ENCODE results near the gene TGFA. TPM values are rescaled to one million over a fixed set of nuclear protein-coding genes. Genes with fewer than 3 reads are reported as not detected.

Gene TGFA
- total RNA-seq, 1 donor from 2014 or later, result 0.26 TPM

GRCh38 chr2:70463997-70464396 is 89.6 kb downstream of the TGFA start:
- no peak for DNase-seq (ENCODE audit: low read depth, low spot score)

DNA sequence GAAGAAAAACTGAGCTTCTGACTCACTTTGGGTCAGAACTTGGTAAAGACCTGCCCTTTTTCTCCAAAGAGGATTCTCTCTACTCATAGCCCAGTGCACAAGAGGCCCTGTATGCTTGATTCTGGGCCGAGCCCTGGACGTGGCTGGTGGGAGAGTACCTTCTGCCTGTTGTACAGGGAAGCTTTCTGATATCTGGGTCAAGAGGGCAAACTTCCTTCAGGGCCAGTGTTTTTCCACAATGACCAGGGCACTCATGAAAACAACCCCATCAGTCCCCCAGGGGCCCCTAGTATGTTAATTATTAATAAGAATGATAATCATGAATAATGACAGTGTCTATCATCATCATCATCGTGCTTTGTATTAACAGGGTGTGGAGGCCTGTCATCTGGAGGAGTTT is 90.0 kb downstream of the TGFA start:
- no peak for DNase-seq (ENCODE audit: low read depth, low spot score)

- DNase-seq (ENCODE audit: low read depth, low spot score), result no peak
Observed at GRCh38 chr2:70461981-70462876, 91.4 kb downstream of the TGFA start.

GRCh38 chr2:70461414-70461813 is 92.2 kb downstream of the TGFA start:
- no peak for DNase-seq (ENCODE audit: low read depth, low spot score)

GRCh38 chr2:70460333-70460732 is 93.3 kb downstream of the TGFA start:
- no peak for DNase-seq (ENCODE audit: low read depth, low spot score)

GRCh38 chr2:70458661-70459060 is 95.0 kb downstream of the TGFA start:
- no peak for DNase-seq (ENCODE audit: low read depth, low spot score)

GRCh38 chr2:70456585-70457495 is 96.8 kb downstream of the TGFA start:
- DNase-seq (ENCODE audit: low read depth, low spot score), result no peak

- no peak for DNase-seq (ENCODE audit: low read depth, low spot score)
Observed at GRCh38 chr2:70454936-70455544, 98.6 kb downstream of the TGFA start.

GRCh38 chr2:70450641-70451250 is 102.9 kb downstream of the TGFA start:
- no peak for DNase-seq (ENCODE audit: low read depth, low spot score)

- no peak for DNase-seq (ENCODE audit: low read depth, low spot score)
Observed at GRCh38 chr2:70448041-70448440, 105.6 kb downstream of the TGFA start.

GRCh38 chr2:70443726-70444125 is 109.9 kb downstream of the TGFA start:
- no peak for DNase-seq (ENCODE audit: low read depth, low spot score)

- DNase-seq (ENCODE audit: low read depth, low spot score), result no peak
Observed at GRCh38 chr2:70443078-70443465, 110.6 kb downstream of the TGFA start.

DNA sequence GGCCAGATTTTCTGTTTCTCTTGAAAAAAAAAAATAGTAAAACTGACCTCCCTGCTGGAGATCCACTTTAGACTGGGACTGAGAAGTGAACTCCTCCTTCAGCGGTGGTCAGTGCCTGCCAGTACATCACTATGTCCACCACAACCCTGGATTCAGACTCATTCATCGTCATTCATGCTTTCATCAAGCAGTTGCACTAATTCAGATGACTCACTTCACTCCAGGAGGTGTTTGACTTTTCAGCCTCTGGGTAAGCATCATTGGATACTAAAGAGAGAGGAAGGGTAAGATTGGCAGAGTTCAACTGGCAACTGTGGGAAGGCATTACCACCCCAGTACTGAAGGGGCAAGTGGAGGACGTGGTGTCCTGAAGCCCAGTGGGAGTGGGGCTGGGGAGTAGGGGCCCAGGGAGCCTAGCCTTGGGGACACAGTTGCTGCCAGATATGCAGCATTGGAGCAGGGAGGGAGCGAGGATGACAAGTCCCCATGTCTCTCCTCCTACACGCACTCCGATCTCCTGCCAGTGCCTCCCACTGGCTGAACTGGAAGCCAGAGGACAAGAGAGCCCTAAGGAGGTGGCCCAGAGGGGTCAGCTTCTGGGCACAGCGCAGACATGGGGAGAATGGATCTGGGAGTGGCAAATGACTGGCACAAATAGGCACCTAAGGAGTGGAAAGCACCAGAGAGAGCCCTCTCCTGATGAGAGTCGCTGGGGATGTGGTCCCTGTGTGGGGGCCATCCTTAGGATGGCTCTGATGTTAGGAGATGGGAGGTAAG is 111.1 kb downstream of the TGFA start:
- no peak for DNase-seq (ENCODE audit: low read depth, low spot score)

GRCh38 chr2:70440621-70441020 is 113.0 kb downstream of the TGFA start:
- DNase-seq (ENCODE audit: low read depth, low spot score), result no peak

GRCh38 chr2:70435138-70435537 is 118.5 kb downstream of the TGFA start:
- DNase-seq (ENCODE audit: low read depth, low spot score), result no peak

DNA sequence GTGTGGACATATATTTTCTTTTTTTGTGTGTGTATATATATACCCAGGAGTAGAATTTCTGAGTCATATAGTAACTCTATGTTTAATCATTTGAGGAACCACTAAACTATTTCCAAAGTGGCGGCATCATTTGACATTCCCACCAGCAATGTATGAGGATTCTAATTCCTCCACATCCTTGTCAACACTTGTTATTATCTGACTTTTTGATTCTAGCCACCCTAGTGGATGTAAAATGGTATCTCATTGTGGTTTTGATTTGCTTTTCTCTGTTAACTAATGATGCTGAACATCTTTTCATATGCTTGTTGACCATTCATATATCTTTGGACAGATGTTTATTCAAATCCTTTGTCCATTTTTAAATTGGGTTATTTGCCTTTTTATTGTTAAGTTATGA is 120.3 kb downstream of the TGFA start:
- DNase-seq (ENCODE audit: low read depth, low spot score), result no peak

GRCh38 chr2:70431716-70432347 is 121.8 kb downstream of the TGFA start:
- no peak for DNase-seq (ENCODE audit: low read depth, low spot score)

- no peak for DNase-seq (ENCODE audit: low read depth, low spot score)
Observed at GRCh38 chr2:70426341-70426740, 127.3 kb downstream of the TGFA start.

DNA sequence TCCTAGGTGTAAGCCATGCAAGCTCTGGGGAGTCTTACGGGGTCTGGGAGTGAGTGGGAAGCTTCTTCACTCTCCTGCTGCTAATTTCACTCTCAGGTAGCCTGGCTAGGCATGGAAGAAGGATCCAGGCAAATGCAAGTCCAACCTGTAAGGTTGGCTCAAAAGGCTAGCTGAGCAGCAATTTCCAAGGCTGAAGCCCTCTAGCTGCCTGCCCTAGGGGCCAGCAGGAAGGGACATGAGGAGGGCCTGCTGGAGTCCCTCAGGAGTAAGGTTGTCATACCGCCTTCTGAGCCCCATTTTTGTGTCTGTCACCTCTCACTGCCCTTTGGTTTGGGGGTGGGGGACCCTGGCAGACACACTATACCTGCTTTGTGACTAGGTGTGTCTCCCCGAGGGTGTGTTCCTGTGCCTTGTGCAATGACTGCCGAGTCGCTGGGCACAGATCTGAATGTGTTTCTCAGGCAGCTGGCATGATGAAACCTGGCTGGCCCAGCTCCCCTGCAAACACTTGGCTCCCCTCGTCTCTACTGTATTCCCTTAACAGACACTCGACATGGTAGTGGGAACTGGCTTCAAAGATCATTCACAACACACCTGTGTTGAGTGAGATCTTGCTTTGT is 127.8 kb downstream of the TGFA start:
- DNase-seq (ENCODE audit: low read depth, low spot score), result no peak

- DNase-seq (ENCODE audit: low read depth, low spot score), result no peak
Observed at GRCh38 chr2:70420740-70421139, 132.9 kb downstream of the TGFA start.

All from pulmonary artery endothelial cell (primary cell).